Measurements from ENCODE around the gene SRM.

The SRM gene

GRCh38 chr1:11100149-11100493 is 40.3 kb upstream of the SRM start:
- TF ChIP-seq TAF1 (IDR thresholded peaks at IDR 0.05; ENCODE audit: low read depth) (no peak), FOXM1 (IDR thresholded peaks at IDR 0.05; ENCODE audit: borderline replicate concordance, low read depth) (no peak), ZBTB7A (IDR thresholded peaks at IDR 0.05; ENCODE audit: low read depth) (no peak), TCF12 (IDR thresholded peaks at IDR 0.05; ENCODE audit: low read depth) (no peak), NFIC (IDR thresholded peaks at IDR 0.05) (no peak), CEBPB (IDR thresholded peaks at IDR 0.05) (no peak), EGR1 (IDR thresholded peaks at IDR 0.05) (no peak), CREB1 (IDR thresholded peaks at IDR 0.05; ENCODE audit: low read depth) (no peak)

- no peak; the same call in 1 of the 2 replicates for TF ChIP-seq USF1 (IDR thresholded peaks at IDR 0.05)
- TF ChIP-seq TEAD4 (IDR thresholded peaks at IDR 0.05), result no peak
- no peak for TF ChIP-seq TCF12 (IDR thresholded peaks at IDR 0.05; ENCODE audit: low read depth)
- TF ChIP-seq EP300 (IDR thresholded peaks at IDR 0.05; ENCODE audit: borderline replicate concordance), result no peak; the same call in 1 of the 2 replicates
- TF ChIP-seq CEBPB (IDR thresholded peaks at IDR 0.05), result no peak
- peak; percentile 98 for TF ChIP-seq TAF1 (IDR thresholded peaks at IDR 0.05; ENCODE audit: low read depth)
- TF ChIP-seq RAD21 (IDR thresholded peaks at IDR 0.05; ENCODE audit: low read depth), result no peak
- TF ChIP-seq ZBTB7A (IDR thresholded peaks at IDR 0.05; ENCODE audit: low read depth), result peak; percentile 78; the same call in 1 of the 2 replicates
- TF ChIP-seq CREB1 (IDR thresholded peaks at IDR 0.05; ENCODE audit: low read depth), result no peak
- peak; percentile 19; the same call in 1 of the 2 replicates for TF ChIP-seq REST (IDR thresholded peaks at IDR 0.05; ENCODE audit: low read depth)
- TF ChIP-seq NFIC (IDR thresholded peaks at IDR 0.05), result no peak
- peak; percentile 54 for TF ChIP-seq MAX (IDR thresholded peaks at IDR 0.05)
- no peak for TF ChIP-seq EGR1 (IDR thresholded peaks at IDR 0.05)
- no peak for TF ChIP-seq FOXM1 (IDR thresholded peaks at IDR 0.05; ENCODE audit: borderline replicate concordance, low read depth)
- peak; percentile 95 for TF ChIP-seq YY1 (IDR thresholded peaks at IDR 0.05; ENCODE audit: low read depth)
Measured at GRCh38 chr1:11099310-11100148, 39.7 kb upstream of the SRM start, which contains the start of gene EXOSC10. Gene EXOSC10, minus strand, starts transcription at chr1:11099869. Its CDS starts 38 bp downstream, at chr1:11099831.

- no peak for TF ChIP-seq TAF1 (IDR thresholded peaks at IDR 0.05; ENCODE audit: low read depth)
- no peak for TF ChIP-seq ZBTB7A (IDR thresholded peaks at IDR 0.05; ENCODE audit: low read depth)
- no peak for TF ChIP-seq REST (IDR thresholded peaks at IDR 0.05; ENCODE audit: low read depth)
- TF ChIP-seq NFIC (IDR thresholded peaks at IDR 0.05), result no peak
- TF ChIP-seq FOXM1 (IDR thresholded peaks at IDR 0.05; ENCODE audit: borderline replicate concordance, low read depth), result no peak
- no peak for TF ChIP-seq RAD21 (IDR thresholded peaks at IDR 0.05; ENCODE audit: low read depth)
- no peak for TF ChIP-seq CREB1 (IDR thresholded peaks at IDR 0.05; ENCODE audit: low read depth)
- no peak for TF ChIP-seq USF1 (IDR thresholded peaks at IDR 0.05)
- TF ChIP-seq EGR1 (IDR thresholded peaks at IDR 0.05), result no peak
- no peak for TF ChIP-seq TEAD4 (IDR thresholded peaks at IDR 0.05)
- TF ChIP-seq TCF12 (IDR thresholded peaks at IDR 0.05; ENCODE audit: low read depth), result no peak
Measured at GRCh38 chr1:11098931-11099309, 39.1 kb upstream of the SRM start.

GRCh38 chr1:11080931-11081330 is 21.1 kb upstream of the SRM start:
- no peak for TF ChIP-seq TEAD4 (IDR thresholded peaks at IDR 0.05)
- no peak for TF ChIP-seq EGR1 (IDR thresholded peaks at IDR 0.05)
- no peak for TF ChIP-seq REST (IDR thresholded peaks at IDR 0.05; ENCODE audit: low read depth)
- TF ChIP-seq EP300 (IDR thresholded peaks at IDR 0.05; ENCODE audit: borderline replicate concordance), result no peak
- TF ChIP-seq MAX (IDR thresholded peaks at IDR 0.05), result no peak
- no peak for TF ChIP-seq YY1 (IDR thresholded peaks at IDR 0.05; ENCODE audit: low read depth)
- no peak for TF ChIP-seq NFIC (IDR thresholded peaks at IDR 0.05)
- no peak for TF ChIP-seq RAD21 (IDR thresholded peaks at IDR 0.05; ENCODE audit: low read depth)
- no peak for TF ChIP-seq TAF1 (IDR thresholded peaks at IDR 0.05; ENCODE audit: low read depth)
- TF ChIP-seq ZBTB7A (IDR thresholded peaks at IDR 0.05; ENCODE audit: low read depth), result no peak
- TF ChIP-seq FOXM1 (IDR thresholded peaks at IDR 0.05; ENCODE audit: borderline replicate concordance, low read depth), result no peak
- no peak for TF ChIP-seq CREB1 (IDR thresholded peaks at IDR 0.05; ENCODE audit: low read depth)

All from Ishikawa (cell line).